ENCODE measurements around the gene SLAMF8.

The SLAMF8 gene

GRCh38 chr1:159880430-159880829 lies 53.8 kb downstream of the SLAMF8 start:
- no peak overlapping the region for H3K4me3 ChIP-seq (ENCODE audit: low read depth in 1 of 2, low read length in 2 of 2)
- no peaks in the 10 kb centered on the region for H3K9me3 ChIP-seq (ENCODE audit: control insufficient read depth in 1 of 2, low read length in 2 of 2)
- no peaks in the 10 kb centered on the region for H3K27me3 ChIP-seq (ENCODE audit: control insufficient read depth in 1 of 2, insufficient read depth in 2 of 2, low read length in 2 of 2)
- H3K9ac ChIP-seq (ENCODE audit: low read depth in 1 of 2, low read length in 2 of 2): no peak overlapping the region
- no peak overlapping the region for H3K27ac ChIP-seq (ENCODE audit: low read depth, low read length)
- peaks cover 0 to 8% of the 10 kb centered on the region in 2 donors for H3K4me1 ChIP-seq (ENCODE audit: control insufficient read depth in 1 of 2, insufficient read depth in 2 of 2, low read length in 2 of 2)
- no peaks in the 10 kb centered on the region for H3K36me3 ChIP-seq (ENCODE audit: control insufficient read depth in 1 of 2, insufficient read depth in 2 of 2, low read length in 2 of 2)

GRCh38 chr1:159881622-159882526 lies 55.2 kb downstream of the SLAMF8 start:
- H3K36me3 ChIP-seq (ENCODE audit: control insufficient read depth in 1 of 2, insufficient read depth in 2 of 2, low read length in 2 of 2): no peaks in the 10 kb centered on the region
- no peak overlapping the region for H3K4me3 ChIP-seq (ENCODE audit: low read depth in 1 of 2, low read length in 2 of 2)
- H3K4me1 ChIP-seq (ENCODE audit: control insufficient read depth in 1 of 2, insufficient read depth in 2 of 2, low read length in 2 of 2): peaks cover 0 to 8% of the 10 kb centered on the region in 2 donors
- H3K27ac ChIP-seq (ENCODE audit: low read depth, low read length): no peak overlapping the region
- no peaks in the 10 kb centered on the region for H3K27me3 ChIP-seq (ENCODE audit: control insufficient read depth in 1 of 2, insufficient read depth in 2 of 2, low read length in 2 of 2)
- H3K9ac ChIP-seq (ENCODE audit: low read depth in 1 of 2, low read length in 2 of 2): no peak overlapping the region
- no peaks in the 10 kb centered on the region for H3K9me3 ChIP-seq (ENCODE audit: control insufficient read depth in 1 of 2, low read length in 2 of 2)

GRCh38 chr1:159882527-159882862 lies 55.8 kb downstream of the SLAMF8 start:
- Histone ChIP-seq H3K27ac (ENCODE audit: low read depth, low read length) (no peak overlapping the region), H3K4me3 (ENCODE audit: low read depth in 1 of 2, low read length in 2 of 2) (no peak overlapping the region), H3K9ac (ENCODE audit: low read depth in 1 of 2, low read length in 2 of 2) (peak overlapping the region in 1 of 2 donors; percentile 7), H3K27me3 (ENCODE audit: control insufficient read depth in 1 of 2, insufficient read depth in 2 of 2, low read length in 2 of 2) (no peaks in the 10 kb centered on the region), H3K9me3 (ENCODE audit: control insufficient read depth in 1 of 2, low read length in 2 of 2) (no peaks in the 10 kb centered on the region), H3K4me1 (ENCODE audit: control insufficient read depth in 1 of 2, insufficient read depth in 2 of 2, low read length in 2 of 2) (peaks cover 0 to 8% of the 10 kb centered on the region in 2 donors), H3K36me3 (ENCODE audit: control insufficient read depth in 1 of 2, insufficient read depth in 2 of 2, low read length in 2 of 2) (no peaks in the 10 kb centered on the region)

GRCh38 chr1:159883134-159883533 lies 56.5 kb downstream of the SLAMF8 start:
- Histone ChIP-seq H3K9ac (ENCODE audit: low read depth in 1 of 2, low read length in 2 of 2) (no peak overlapping the region), H3K9me3 (ENCODE audit: control insufficient read depth in 1 of 2, low read length in 2 of 2) (no peaks in the 10 kb centered on the region), H3K4me1 (ENCODE audit: control insufficient read depth in 1 of 2, insufficient read depth in 2 of 2, low read length in 2 of 2) (peaks cover 0 to 8% of the 10 kb centered on the region in 2 donors), H3K4me3 (ENCODE audit: low read depth in 1 of 2, low read length in 2 of 2) (no peak overlapping the region), H3K36me3 (ENCODE audit: control insufficient read depth in 1 of 2, insufficient read depth in 2 of 2, low read length in 2 of 2) (no peaks in the 10 kb centered on the region), H3K27ac (ENCODE audit: low read depth, low read length) (no peak overlapping the region), H3K27me3 (ENCODE audit: control insufficient read depth in 1 of 2, insufficient read depth in 2 of 2, low read length in 2 of 2) (no peaks in the 10 kb centered on the region)

GRCh38 chr1:159884296-159884695 lies 57.6 kb downstream of the SLAMF8 start:
- H3K4me3 ChIP-seq (ENCODE audit: low read depth in 1 of 2, low read length in 2 of 2): no peak overlapping the region
- H3K9me3 ChIP-seq (ENCODE audit: control insufficient read depth in 1 of 2, low read length in 2 of 2): no peaks in the 10 kb centered on the region
- H3K9ac ChIP-seq (ENCODE audit: low read depth in 1 of 2, low read length in 2 of 2): no peak overlapping the region
- peaks cover 0 to 9% of the 10 kb centered on the region in 2 donors for H3K4me1 ChIP-seq (ENCODE audit: control insufficient read depth in 1 of 2, insufficient read depth in 2 of 2, low read length in 2 of 2)
- H3K36me3 ChIP-seq (ENCODE audit: control insufficient read depth in 1 of 2, insufficient read depth in 2 of 2, low read length in 2 of 2): no peaks in the 10 kb centered on the region
- no peak overlapping the region for H3K27ac ChIP-seq (ENCODE audit: low read depth, low read length)
- H3K27me3 ChIP-seq (ENCODE audit: control insufficient read depth in 1 of 2, insufficient read depth in 2 of 2, low read length in 2 of 2): no peaks in the 10 kb centered on the region
